GM19043 (cell line): ENCODE measurements around the gene HAUS8.

Source experiments
- ATAC-seq: cut with Tn5 transposase; IDR thresholded peaks from one replicate; pipeline ENCODE4 v1.9.1; 2021; ENCODE audit warnings: low read depth; ENCODE audit not compliant: unreplicated experiment

Gene HAUS8

DNA sequence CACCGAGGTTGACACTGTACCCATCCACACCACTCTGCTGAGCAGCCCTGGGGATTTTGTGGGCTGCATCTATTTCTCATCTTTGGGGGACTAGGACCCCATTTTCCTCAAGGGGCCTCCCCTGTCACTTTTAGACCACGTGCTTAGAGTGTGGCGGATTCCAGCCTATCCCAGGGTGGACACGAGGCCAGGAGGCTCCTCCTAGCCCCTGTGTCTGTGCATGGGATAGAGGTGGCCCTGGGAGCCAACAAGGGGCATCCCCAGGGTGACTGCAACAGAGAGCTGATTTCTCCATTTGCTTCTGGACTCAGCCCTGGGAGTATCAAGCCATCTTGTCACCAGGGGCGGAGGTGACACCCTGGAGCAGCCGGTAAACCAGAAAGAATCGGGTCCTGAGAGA lies 72.8 kb downstream of the HAUS8 start:
- no peak for ATAC-seq

DNA sequence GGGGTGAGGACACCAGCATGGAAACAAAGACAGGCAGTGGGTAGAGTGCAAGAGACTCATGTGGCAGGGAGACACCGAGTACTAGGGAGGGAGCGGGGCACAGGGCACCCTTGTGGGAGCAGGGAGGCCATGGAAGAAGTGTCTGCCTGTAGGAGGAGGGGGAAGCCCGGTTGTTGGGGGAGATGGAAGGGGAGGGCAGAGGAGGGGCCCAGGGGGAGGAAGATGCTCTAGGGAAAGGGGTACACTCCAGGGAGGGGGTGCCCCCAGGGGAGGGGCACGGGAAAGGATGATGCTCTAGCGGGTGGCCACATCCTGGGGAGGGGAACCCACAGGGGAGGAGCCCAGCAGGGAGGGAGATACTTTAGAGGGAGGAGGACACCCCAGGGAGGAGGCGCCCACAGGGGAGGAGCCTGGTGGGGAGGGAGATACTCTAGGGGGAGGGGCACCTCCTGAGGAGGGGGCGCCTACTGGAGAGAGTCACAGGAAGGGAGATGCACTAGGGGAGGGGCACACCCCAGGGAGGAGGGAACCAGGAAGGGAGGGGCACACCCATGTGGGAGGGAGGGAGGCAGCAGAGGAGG lies 73.6 kb downstream of the HAUS8 start:
- no peak for ATAC-seq
